H1 (cell line): Measurements from ENCODE around the gene RGS17. TPM values are rescaled to one million over a fixed set of nuclear protein-coding genes. Genes with fewer than 3 reads are reported as not detected.

Experiments used
- TAF7 ChIP-seq: optimal IDR thresholded peaks from 2 replicates; pipeline ENCODE3; 2011; ENCODE audit warnings: low read depth, mild to moderate bottlenecking, inconsistent platforms, low read length, moderate library complexity, borderline replicate concordance
- TCF12 ChIP-seq: IDR thresholded peaks from 2 replicates; pipeline ENCODE4 v1.6.1; 2011; ENCODE audit warnings: low read depth, mild to moderate bottlenecking, low read length
- polyA plus RNA-seq, 7 experiments: library from polyadenylated mRNA; depleted of rRNA in 3 of 7; stranded (reverse) in 5 of 7; unstranded in 2 of 7; fragments of >200 nt in 5 of 7; fragments of 200-250 nt in 2 of 7; gene quantifications; 1 replicate in 5 of 7; 2 replicates in 1 of 7; 4 replicates in 1 of 7; pipeline versions ENCODE4 v1.2.1 to v1.2.3, GENCODE V29; 2011 to 2013; ENCODE audit warnings: missing spikeins in 2 of 7, mixed read lengths in 2 of 7
- total RNA-seq: library from RNA; stranded (reverse); fragmentation: NEBNext Ultra II Directional; extraction: Animal tissue kit (Norgen Biotek cat#: 25700); gene quantifications from 2 replicates; pipeline ENCODE4 v1.2.1, GENCODE V29; 2021

Gene RGS17
- total and polyA plus RNA-seq, 2 of the 8 experiments (the other 6 are each of a cell fraction or from before 2014, with no cell fraction given): 2.0 to 12.2 TPM

- TF ChIP-seq TAF7 (no peak), TCF12 (no peak)
Measured at GRCh38 chr6:152979116-152979515, 152.0 kb downstream of the RGS17 start (continued).
